ENCODE results near the gene SLC38A11. TPM values are rescaled to one million over a fixed set of nuclear protein-coding genes. Genes with fewer than 3 reads are reported as not detected.
"Not testable (repeated sequence)": the region's sequence is repeated elsewhere in the genome, so short reads cannot be mapped to it uniquely, and the experiment has no call there.

Gene SLC38A11
- total RNA-seq, 2 experiments from 2014 or later = not detected

DNA sequence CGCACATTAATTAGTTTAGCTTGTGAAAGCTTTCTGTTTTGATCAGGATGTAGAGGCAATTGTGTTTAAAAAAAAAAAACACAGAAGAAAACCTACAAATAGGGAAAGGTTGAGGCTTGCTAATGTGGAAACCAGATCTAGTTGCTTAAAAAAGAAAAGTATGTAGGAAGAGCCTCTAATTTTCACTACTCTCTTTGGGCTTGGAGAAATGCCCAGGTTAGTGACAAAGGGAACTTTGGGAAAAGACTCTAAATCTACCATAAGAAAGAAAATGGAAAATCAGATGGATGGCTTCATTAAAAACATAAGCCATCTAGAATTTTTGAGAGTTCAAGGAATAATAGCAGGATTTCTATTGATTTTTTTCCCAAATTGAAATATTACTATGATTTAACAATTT lies 47.3 kb upstream of the SLC38A11 start:
- BruUV-seq (replicated peaks) = no TSS peak
- Histone ChIP-seq H4K20me1 (ENCODE audit: insufficient read depth, low read length) (no peaks in the 10 kb centered on the region), H3K27ac (ENCODE audit: low read depth, low read length, poor library complexity, severe bottlenecking) (no peak overlapping the region), H2AFZ (ENCODE audit: low read length) (no peak overlapping the region), H3K79me2 (ENCODE audit: insufficient read depth, low read depth, low read length) (no peaks in the 10 kb centered on the region), H3K9me2 (ENCODE audit: insufficient read depth, low read length) (no peaks in the 10 kb centered on the region), H3K4me1 (ENCODE audit: insufficient read depth, low read length, poor library complexity, severe bottlenecking) (no peaks in the 10 kb centered on the region), H3K4me2 (ENCODE audit: low read length) (no peak overlapping the region), H3K9me3 (ENCODE audit: low read length) (no peaks in the 10 kb centered on the region), H3K36me3 (ENCODE audit: insufficient read depth, low read length) (no peaks in the 10 kb centered on the region), H3K4me3 (ENCODE audit: low read depth, low read length, poor library complexity, severe bottlenecking) (no peak overlapping the region)
- ChIA-PET POLR2A (interaction anchor here (0.9 kb wide), 1 partner anchor 240 kb away, joined by 6 read pairs; no protein-coding TSS in a partner anchor), CTCF (ENCODE audit: unreplicated experiment) (no interaction called here)
- TF ChIP-seq, protein P1, sequence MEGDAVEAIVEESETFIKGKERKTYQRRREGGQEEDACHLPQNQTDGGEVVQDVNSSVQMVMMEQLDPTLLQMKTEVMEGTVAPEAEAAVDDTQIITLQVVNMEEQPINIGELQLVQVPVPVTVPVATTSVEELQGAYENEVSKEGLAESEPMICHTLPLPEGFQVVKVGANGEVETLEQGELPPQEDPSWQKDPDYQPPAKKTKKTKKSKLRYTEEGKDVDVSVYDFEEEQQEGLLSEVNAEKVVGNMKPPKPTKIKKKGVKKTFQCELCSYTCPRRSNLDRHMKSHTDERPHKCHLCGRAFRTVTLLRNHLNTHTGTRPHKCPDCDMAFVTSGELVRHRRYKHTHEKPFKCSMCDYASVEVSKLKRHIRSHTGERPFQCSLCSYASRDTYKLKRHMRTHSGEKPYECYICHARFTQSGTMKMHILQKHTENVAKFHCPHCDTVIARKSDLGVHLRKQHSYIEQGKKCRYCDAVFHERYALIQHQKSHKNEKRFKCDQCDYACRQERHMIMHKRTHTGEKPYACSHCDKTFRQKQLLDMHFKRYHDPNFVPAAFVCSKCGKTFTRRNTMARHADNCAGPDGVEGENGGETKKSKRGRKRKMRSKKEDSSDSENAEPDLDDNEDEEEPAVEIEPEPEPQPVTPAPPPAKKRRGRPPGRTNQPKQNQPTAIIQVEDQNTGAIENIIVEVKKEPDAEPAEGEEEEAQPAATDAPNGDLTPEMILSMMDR (conservative IDR thresholded peaks at IDR 0.05; ENCODE audit: low read length) = no peak
- TF ChIP-seq EZH2phosphoT487 (IDR thresholded peaks at IDR 0.05; ENCODE audit: borderline replicate concordance, low read depth, low read length) = no peak
- DNase-seq (ENCODE audit: low spot score) = no peak
- intact Hi-C loops (cut with micrococcal nuclease; ENCODE audit: unreplicated experiment) = no loop called here

DNA sequence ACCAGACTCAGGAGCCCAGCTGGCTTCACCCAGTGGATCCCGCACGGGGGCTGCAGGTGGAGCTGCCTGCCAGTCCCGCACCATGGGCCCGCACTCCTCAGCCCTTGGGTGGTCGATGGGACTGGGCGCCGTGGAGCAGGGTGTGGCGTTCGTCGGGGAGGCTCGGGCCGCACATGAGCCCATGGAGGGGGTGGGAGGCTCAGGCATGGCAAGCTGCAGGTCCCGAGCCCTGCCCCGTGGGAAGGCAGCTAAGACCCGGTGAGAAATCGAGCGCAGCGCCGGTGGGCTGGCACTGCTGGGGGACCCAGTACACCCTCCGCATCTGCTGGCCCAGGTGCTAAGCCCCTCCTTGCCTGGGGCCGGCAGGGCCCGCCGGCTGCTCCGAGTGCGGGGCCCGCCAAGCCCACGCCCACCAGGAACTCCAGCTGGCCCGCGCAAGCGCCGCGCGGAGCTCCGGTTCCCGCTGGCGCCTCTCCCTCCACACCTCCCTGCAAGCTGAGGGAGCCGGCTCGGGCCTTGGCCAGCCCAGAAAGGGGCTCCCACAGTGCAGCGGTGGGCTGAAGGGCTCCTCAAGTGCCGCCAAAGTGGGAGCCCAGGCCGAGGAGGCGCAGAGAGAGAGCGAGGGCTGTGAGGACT lies 39.5 kb upstream of the SLC38A11 start:
- ChIA-PET CTCF (ENCODE audit: unreplicated experiment) (interaction anchor here (1.1 kb wide), 1 partner anchor 300 kb away, joined by 4 read pairs; no protein-coding TSS in a partner anchor), POLR2A (interaction anchor here (0.6 to 2.2 kb wide), 3 partner anchors 10 to 825 kb away, joined by 3 to 12 read pairs (median 3); partner anchors contain the start of gene SCN3A)
- not testable (repeated sequence) for H3K9me3 ChIP-seq (ENCODE audit: low read length); H2AFZ ChIP-seq (ENCODE audit: low read length); DNase-seq (ENCODE audit: low spot score); H3K79me2 ChIP-seq (ENCODE audit: insufficient read depth, low read depth, low read length); H3K4me2 ChIP-seq (ENCODE audit: low read length); H3K27ac ChIP-seq (ENCODE audit: low read depth, low read length, poor library complexity, severe bottlenecking); H3K4me3 ChIP-seq (ENCODE audit: low read depth, low read length, poor library complexity, severe bottlenecking); H3K36me3 ChIP-seq (ENCODE audit: insufficient read depth, low read length); H4K20me1 ChIP-seq (ENCODE audit: insufficient read depth, low read length); BruUV-seq (replicated peaks); H3K9me2 ChIP-seq (ENCODE audit: insufficient read depth, low read length)
- intact Hi-C loops (cut with micrococcal nuclease; ENCODE audit: unreplicated experiment) = loop anchor here (5.0 kb wide), 1 partner anchor 298 kb away; no protein-coding TSS in a partner anchor
- peaks cover 15% of the 10 kb centered on the region for H3K4me1 ChIP-seq (ENCODE audit: insufficient read depth, low read length, poor library complexity, severe bottlenecking)

DNA sequence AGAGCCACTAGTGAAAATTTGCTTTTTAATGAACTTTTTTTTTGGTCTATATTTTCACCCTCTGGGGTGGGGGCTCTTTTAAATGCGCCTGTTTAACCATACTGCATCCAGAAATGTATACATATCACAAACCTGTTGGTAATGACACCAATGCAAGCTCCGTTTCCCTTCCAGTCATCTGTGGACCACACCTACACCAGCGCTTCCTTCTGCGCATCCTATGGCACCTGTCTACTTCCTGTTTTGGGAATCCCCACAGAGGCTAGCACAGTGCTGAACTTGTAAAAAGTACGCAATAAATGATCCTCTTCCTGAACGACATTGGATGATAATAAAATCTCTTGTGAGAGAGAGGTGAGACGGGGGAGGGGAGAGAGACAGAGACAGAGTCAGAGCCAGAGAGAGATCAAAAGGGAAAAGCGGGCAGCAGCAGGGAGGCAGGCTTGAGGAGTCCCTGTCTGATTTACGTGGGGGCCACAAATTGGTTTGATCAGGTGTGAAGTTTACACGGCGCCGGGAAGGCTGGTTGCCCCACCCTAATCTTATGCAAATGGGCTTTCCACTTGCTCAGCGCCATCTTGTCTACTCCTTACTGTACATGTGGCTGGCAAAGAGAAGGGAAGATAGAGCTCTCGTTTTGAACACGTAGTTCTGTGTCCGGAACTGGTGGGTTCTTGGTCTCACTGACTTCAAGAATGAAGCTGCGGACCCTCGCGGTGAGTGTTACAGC lies 38.1 kb upstream of the SLC38A11 start:
- ChIA-PET POLR2A (interaction anchor here (0.6 to 2.2 kb wide), 6 partner anchors 8 to 267 kb away, joined by 3 to 12 read pairs (median 3); partner anchors contain the start of gene SCN3A), CTCF (ENCODE audit: unreplicated experiment) (interaction anchor here (1.0 to 1.1 kb wide), 2 partner anchors 23 to 302 kb away, joined by 3 to 4 read pairs; no protein-coding TSS in a partner anchor)
- no peaks in the 10 kb centered on the region for H3K9me2 ChIP-seq (ENCODE audit: insufficient read depth, low read length)
- H4K20me1 ChIP-seq (ENCODE audit: insufficient read depth, low read length) = no peaks in the 10 kb centered on the region
- H3K27ac ChIP-seq (ENCODE audit: low read depth, low read length, poor library complexity, severe bottlenecking) = no peak overlapping the region
- no peaks in the 10 kb centered on the region for H3K79me2 ChIP-seq (ENCODE audit: insufficient read depth, low read depth, low read length)
- no TSS peak for BruUV-seq (replicated peaks)
- no peak for DNase-seq (ENCODE audit: low spot score)
- H3K9me3 ChIP-seq (ENCODE audit: low read length) = no peaks in the 10 kb centered on the region
- H3K4me2 ChIP-seq (ENCODE audit: low read length) = no peak overlapping the region
- H3K36me3 ChIP-seq (ENCODE audit: insufficient read depth, low read length) = no peaks in the 10 kb centered on the region
- H3K4me1 ChIP-seq (ENCODE audit: insufficient read depth, low read length, poor library complexity, severe bottlenecking) = peaks cover 15% of the 10 kb centered on the region
- intact Hi-C loops (cut with micrococcal nuclease; ENCODE audit: unreplicated experiment) = loop anchor here (1.0 to 5.0 kb wide), 2 partner anchors 211 to 299 kb away; partner anchors contain the start of gene SCN3A
- TF ChIP-seq, protein P1 (conservative IDR thresholded peaks at IDR 0.05; ENCODE audit: low read length) = no peak
- no peak for TF ChIP-seq EZH2phosphoT487 (IDR thresholded peaks at IDR 0.05; ENCODE audit: borderline replicate concordance, low read depth, low read length)
- H2AFZ ChIP-seq (ENCODE audit: low read length) = no peak overlapping the region; the same call in 1 of the 2 replicates
- no peak overlapping the region for H3K4me3 ChIP-seq (ENCODE audit: low read depth, low read length, poor library complexity, severe bottlenecking)

All from OCI-LY7 (cell line).